Mesothelial cell of epicardium (in vitro differentiated cells): Measurements from ENCODE around the gene UPF3A. TPM values are rescaled to one million over a fixed set of nuclear protein-coding genes. Genes with fewer than 3 reads are reported as not detected.

Source experiments
- DNase-seq, 2 experiments: peaks; one replicate each; pipeline ENCODE4 v3.0.0; 2021; ENCODE audit warnings: low spot score in 2 of 2; ENCODE audit not compliant: unreplicated experiment in 2 of 2
- H3K27ac Mint-ChIP-seq: 2 replicates; pipeline ENCODE4 v1.8.0; 2021; ENCODE audit warnings: mixed read lengths
- H3K27me3 Mint-ChIP-seq: 2 replicates; pipeline ENCODE4 v1.8.0; 2021; ENCODE audit warnings: low read depth, mixed read lengths
- H3K36me3 Mint-ChIP-seq: 2 replicates; pipeline ENCODE4 v1.8.0; 2021; ENCODE audit warnings: mixed read lengths
- H3K4me1 Mint-ChIP-seq: 2 replicates; pipeline ENCODE4 v1.8.0; 2021; ENCODE audit warnings: mixed read lengths
- H3K4me3 Mint-ChIP-seq: 2 replicates; pipeline ENCODE4 v1.8.0; 2021; ENCODE audit warnings: mild to moderate bottlenecking, moderate library complexity, mixed read lengths
- H3K9me3 Mint-ChIP-seq: 2 replicates; pipeline ENCODE4 v1.8.0; 2021; ENCODE audit warnings: mixed read lengths
- total RNA-seq: library from RNA; stranded (reverse); gene quantifications from 3 replicates; pipeline ENCODE4 v1.2.1, GENCODE V29; 2021
- TF ChIP-seq, protein P1 (sequence below): fragments of 200-600 bp; sonication (generic); IDR thresholded peaks from one replicate; pipeline ENCODE4 v1.5.0; 2021; ENCODE audit warnings: antibody characterized with exemption; ENCODE audit not compliant: unreplicated experiment

Gene UPF3A
- total RNA-seq, 1 donor from 2014 or later: 123 TPM

DNA sequence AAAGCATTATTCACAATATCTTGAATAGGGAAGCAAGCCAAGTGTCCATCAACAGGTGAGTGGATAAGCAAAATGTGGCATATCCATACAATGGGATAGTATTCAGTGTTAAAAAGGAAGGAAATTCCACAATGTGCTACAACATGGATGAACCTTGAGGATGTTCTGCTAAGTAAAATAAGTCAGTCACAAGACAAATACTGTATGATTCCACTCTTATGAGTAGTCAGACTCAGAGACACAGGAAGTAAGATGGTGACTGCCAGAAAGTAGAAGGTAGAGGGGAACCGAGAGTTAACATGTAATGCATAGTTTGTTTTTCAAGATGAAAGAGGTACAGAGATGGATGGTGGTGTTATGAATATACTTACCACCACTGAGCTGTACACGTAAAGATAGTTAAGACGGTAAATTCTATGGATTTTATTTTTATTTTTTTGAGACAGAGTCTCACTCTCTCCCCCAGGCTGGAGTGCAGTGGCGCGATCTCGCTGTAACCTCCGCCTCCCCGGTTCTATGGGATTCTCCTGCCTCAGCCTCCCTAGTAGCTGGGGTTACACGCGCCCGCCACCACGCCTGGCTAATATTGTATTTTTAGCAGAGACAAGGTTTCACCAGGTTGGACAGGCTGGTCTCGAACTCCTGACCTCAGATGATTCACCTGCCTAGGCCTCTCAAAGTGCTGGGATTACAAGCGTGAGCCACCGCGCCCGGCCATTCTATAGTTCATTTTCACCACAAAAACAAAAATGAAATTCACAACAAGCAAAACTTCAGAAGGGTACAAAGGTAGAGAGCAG lies 31.9 kb downstream of the UPF3A start:
- no peaks in the 10 kb centered on the region for H3K9me3 Mint-ChIP-seq
- H3K27me3 Mint-ChIP-seq: no peaks in the 10 kb centered on the region
- TF ChIP-seq, protein P1, sequence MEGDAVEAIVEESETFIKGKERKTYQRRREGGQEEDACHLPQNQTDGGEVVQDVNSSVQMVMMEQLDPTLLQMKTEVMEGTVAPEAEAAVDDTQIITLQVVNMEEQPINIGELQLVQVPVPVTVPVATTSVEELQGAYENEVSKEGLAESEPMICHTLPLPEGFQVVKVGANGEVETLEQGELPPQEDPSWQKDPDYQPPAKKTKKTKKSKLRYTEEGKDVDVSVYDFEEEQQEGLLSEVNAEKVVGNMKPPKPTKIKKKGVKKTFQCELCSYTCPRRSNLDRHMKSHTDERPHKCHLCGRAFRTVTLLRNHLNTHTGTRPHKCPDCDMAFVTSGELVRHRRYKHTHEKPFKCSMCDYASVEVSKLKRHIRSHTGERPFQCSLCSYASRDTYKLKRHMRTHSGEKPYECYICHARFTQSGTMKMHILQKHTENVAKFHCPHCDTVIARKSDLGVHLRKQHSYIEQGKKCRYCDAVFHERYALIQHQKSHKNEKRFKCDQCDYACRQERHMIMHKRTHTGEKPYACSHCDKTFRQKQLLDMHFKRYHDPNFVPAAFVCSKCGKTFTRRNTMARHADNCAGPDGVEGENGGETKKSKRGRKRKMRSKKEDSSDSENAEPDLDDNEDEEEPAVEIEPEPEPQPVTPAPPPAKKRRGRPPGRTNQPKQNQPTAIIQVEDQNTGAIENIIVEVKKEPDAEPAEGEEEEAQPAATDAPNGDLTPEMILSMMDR: no peak
- H3K36me3 Mint-ChIP-seq: peaks cover 2% of the 10 kb centered on the region
- peaks cover 25% of the 10 kb centered on the region for H3K4me1 Mint-ChIP-seq
- H3K27ac Mint-ChIP-seq: peak overlapping the region; percentile 94
- no peak for DNase-seq
- peak overlapping the region; percentile 80 for H3K4me3 Mint-ChIP-seq

DNA sequence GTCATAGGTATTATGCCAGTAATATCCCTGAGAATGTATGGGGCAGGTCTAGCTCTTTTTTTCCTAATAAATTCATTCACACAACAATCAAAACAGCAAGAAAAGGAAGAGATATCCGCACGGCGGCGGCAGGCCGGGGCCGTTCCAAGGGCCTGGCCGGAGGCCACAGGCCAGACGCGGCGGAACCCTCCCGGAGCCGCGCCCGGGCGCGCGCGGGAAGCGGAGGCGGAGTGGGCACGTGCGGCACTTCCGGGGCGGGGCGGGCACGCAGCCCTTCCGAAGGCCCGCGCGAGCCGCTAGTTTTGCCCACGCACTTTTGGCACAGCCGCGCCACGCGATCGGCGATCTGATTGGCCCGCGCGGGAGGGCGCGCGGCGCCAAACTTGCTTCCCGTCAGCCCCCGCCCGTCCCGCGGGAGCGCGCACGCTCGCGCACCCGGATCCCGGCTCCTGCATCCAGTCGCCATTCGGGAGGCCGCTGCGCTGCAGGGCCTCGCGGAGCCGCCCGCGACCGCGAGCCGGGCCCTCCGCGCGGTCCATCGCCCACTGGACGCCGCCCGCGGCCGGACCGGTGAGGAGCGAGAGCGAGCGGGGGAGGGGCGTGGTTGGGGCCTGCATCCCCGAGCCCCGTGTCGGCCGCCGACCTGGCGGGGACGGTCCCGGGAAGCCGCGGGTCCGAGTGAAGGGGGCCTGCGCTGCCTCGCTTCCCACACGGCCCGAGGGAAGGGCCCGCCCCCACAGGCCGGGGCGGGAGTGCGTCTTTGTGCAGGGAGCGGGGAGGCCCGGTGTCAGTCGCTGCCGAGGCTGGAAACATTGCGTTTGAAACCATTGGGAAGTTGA lies 32.9 kb downstream of the UPF3A start, which contains the start of gene CHAMP1:
Gene CHAMP1, plus strand, starts transcription at position 430 of the 839 bp plus-strand sequence. CDS start 9,340 bp downstream, outside the sequence.
- Mint-ChIP-seq H3K4me3 (peak within 1 kb of the TSS; percentile 80), H3K4me1 (peaks cover 34% of the 10 kb centered on the region), H3K36me3 (peaks cover 2% of the 10 kb centered on the region), H3K27ac (peak within 1 kb of the TSS; percentile 94), H3K27me3 (no peaks in the 10 kb centered on the region), H3K9me3 (no peaks in the 10 kb centered on the region)
- TF ChIP-seq, protein P1: no peak
- peak; percentile 89 to 93 for DNase-seq

DNA sequence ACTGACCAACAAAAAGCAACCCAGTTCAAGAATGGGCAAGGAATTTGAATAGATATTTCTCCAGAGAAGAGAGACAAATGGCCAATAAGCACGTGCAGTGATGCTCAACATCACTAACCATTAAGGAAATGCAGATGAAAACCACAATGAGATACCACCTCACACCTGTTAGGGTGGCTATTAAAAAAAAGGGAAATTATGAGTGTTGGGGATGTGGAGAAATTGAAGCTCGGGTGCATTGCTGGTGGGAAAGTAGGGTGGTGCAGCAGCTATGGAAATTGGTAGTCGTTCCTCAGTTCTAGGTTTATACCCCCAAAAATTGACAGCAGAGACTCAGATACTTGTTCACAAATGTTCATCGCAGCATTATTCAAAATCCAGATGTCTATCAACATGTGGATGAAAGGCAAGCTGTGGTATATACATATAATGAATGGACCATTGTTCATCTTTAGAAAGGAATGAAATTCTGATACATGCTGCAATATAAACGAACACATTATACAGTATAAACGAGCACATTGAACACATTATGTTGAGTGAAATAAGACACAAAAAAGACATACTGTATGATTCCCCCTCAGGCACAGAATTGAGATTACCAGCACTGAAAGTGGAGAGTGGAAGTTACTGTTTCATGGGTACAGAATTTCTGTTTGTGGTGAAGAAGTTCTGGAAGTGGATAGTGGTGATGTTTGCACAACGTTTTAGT lies 33.8 kb downstream of the UPF3A start:
- peaks cover 41% of the 10 kb centered on the region for H3K4me1 Mint-ChIP-seq
- peaks cover 10% of the 10 kb centered on the region for H3K36me3 Mint-ChIP-seq
- TF ChIP-seq, protein P1: no peak
- DNase-seq: no peak
- peak overlapping the region; percentile 75 for H3K4me3 Mint-ChIP-seq
- H3K9me3 Mint-ChIP-seq: no peaks in the 10 kb centered on the region
- no peaks in the 10 kb centered on the region for H3K27me3 Mint-ChIP-seq
- H3K27ac Mint-ChIP-seq: peak overlapping the region; percentile 83

DNA sequence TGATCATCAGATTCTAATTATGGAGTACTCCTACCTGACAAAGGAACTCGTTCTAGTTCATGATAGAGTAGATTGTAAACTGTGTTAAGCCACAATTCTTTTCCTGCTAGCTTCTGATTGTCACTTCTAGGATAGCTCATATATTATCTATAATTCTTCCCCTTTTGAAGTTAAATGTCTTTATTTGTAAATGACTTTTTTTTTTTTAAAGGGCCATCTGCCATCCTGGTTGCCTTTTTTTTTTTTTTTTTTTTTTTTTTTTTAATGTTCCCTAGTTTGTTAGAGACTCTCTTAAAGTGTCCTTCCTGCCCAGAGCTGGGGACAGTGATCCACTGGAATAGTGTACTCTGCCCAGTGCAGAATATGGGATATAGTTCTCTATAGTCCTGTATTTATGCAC lies 37.2 kb downstream of the UPF3A start:
- H3K27me3 Mint-ChIP-seq: no peaks in the 10 kb centered on the region
- peaks cover 36% of the 10 kb centered on the region for H3K4me1 Mint-ChIP-seq
- H3K4me3 Mint-ChIP-seq: no peak overlapping the region
- H3K27ac Mint-ChIP-seq: peak overlapping the region; percentile 60
- no peak for DNase-seq
- H3K9me3 Mint-ChIP-seq: no peaks in the 10 kb centered on the region
- H3K36me3 Mint-ChIP-seq: peaks cover 31% of the 10 kb centered on the region
- TF ChIP-seq, protein P1: no peak

DNA sequence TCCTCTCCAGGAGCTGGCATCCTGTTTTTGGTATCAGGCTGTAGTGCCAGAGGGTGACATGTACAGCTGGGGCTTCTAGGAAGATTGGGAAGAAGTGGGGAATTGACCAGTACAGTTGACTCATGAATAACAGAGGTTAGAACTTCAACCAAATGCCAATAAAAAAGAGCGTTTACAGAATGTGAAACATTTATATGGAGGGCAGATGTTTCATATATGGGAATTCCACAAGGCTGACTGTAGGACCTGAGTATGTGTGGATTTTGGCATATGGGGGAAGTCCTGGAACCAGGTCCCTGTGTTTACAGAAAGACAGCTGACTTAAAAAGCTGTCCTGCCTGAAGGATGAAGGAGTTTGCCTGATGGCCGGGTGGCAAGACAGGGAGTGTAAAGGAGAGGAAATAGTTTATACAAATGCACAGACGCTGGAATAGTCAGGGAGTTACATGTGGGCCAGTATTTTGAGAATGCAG lies 38.1 kb downstream of the UPF3A start:
- H3K4me1 Mint-ChIP-seq: peaks cover 32% of the 10 kb centered on the region
- peaks cover 40% of the 10 kb centered on the region for H3K36me3 Mint-ChIP-seq
- no peak for DNase-seq
- peak overlapping the region; percentile 52 for H3K27ac Mint-ChIP-seq
- no peak overlapping the region for H3K4me3 Mint-ChIP-seq
- TF ChIP-seq, protein P1: no peak
- no peaks in the 10 kb centered on the region for H3K9me3 Mint-ChIP-seq
- H3K27me3 Mint-ChIP-seq: no peaks in the 10 kb centered on the region
